CD14-positive monocyte (primary cell): ENCODE measurements around the gene SLC35F3. TPM values are rescaled to one million over a fixed set of nuclear protein-coding genes. Genes with fewer than 3 reads are reported as not detected.
"Not testable (repeated sequence)": the region's sequence is repeated elsewhere in the genome, so short reads cannot be mapped to it uniquely, and the experiment has no call there.

Experiments used
- DNase-seq, 3 donors: peaks; one replicate each; pipeline ENCODE4 v3.0.0-alpha.2; 2011 to 2022
- H2AFZ ChIP-seq: 2 replicates; pipeline ENCODE4 v1.6.0; 2012; ENCODE audit warnings: mild to moderate bottlenecking, low read depth, low read length, inconsistent platforms; ENCODE audit not compliant: insufficient read depth, poor library complexity, severe bottlenecking
- H3K27ac ChIP-seq, 2 donors: 1 replicate in 1 of 2; 2 replicates in 1 of 2; pipeline ENCODE4 v1.5.1; 2012 to 2013; ENCODE audit warnings: low read length in 2 of 2, control low read depth in 1 of 2, inconsistent platforms in 1 of 2, low read depth in 1 of 2, mild to moderate bottlenecking in 1 of 2
- H3K27me3 ChIP-seq, 2 donors: one replicate each; pipeline versions ENCODE4 v1.6.0 to v1.6.1; 2011 to 2013; ENCODE audit warnings: low read length in 2 of 2; ENCODE audit not compliant: control insufficient read depth in 2 of 2, insufficient read depth in 2 of 2
- H3K36me3 ChIP-seq, 2 donors: replicated peaks in 1 of 2; 1 replicate in 1 of 2; 2 replicates in 1 of 2; pipeline versions ENCODE4 v1.5.1 to v1.6.1; 2012 to 2013; ENCODE audit warnings: low read length in 2 of 2, control low read depth in 1 of 2, inconsistent platforms in 1 of 2, mild to moderate bottlenecking in 1 of 2; ENCODE audit not compliant: insufficient read depth in 2 of 2, control insufficient read depth in 1 of 2
- H3K4me1 ChIP-seq, 2 donors: 1 replicate in 1 of 2; 2 replicates in 1 of 2; pipeline versions ENCODE4 v1.5.1 to v1.6.1; 2012 to 2013; ENCODE audit warnings: low read length in 2 of 2, control low read depth in 1 of 2, inconsistent platforms in 1 of 2, mild to moderate bottlenecking in 1 of 2, moderate library complexity in 1 of 2; ENCODE audit not compliant: insufficient read depth in 2 of 2, control insufficient read depth in 1 of 2
- H3K4me2 ChIP-seq: replicated peaks from 2 replicates; pipeline ENCODE3; 2012; ENCODE audit warnings: low read length, moderate library complexity, mild to moderate bottlenecking; ENCODE audit not compliant: poor library complexity, severe bottlenecking; ENCODE audit errors: extremely low read depth
- H3K4me3 ChIP-seq, 3 experiments: fragments of 200-600 bp in 1 of 3; sonication (generic) in 1 of 3; replicated peaks in 1 of 3; 1 replicate in 2 of 3; 2 replicates in 1 of 3; pipeline ENCODE4 v1.5.1; 2011 to 2013; ENCODE audit warnings: low read length in 3 of 3, mild to moderate bottlenecking in 3 of 3, control low read depth in 2 of 3, low read depth in 2 of 3, inconsistent platforms in 1 of 3, moderate library complexity in 1 of 3
- H3K79me2 ChIP-seq: 2 replicates; pipeline ENCODE4 v1.6.0; 2012; ENCODE audit warnings: mild to moderate bottlenecking, control low read depth, inconsistent platforms, low read length, moderate library complexity; ENCODE audit not compliant: insufficient read depth
- H3K9ac ChIP-seq: 2 replicates; pipeline ENCODE4 v1.6.0; 2017; ENCODE audit warnings: low read length, mild to moderate bottlenecking; ENCODE audit not compliant: insufficient read depth, poor library complexity, severe bottlenecking
- H3K9me3 ChIP-seq, 2 donors: replicated peaks in 1 of 2; 1 replicate in 1 of 2; 2 replicates in 1 of 2; pipeline versions ENCODE4 v1.5.1 to v1.6.1; 2012 to 2013; ENCODE audit warnings: low read length in 2 of 2, control low read depth in 1 of 2; ENCODE audit not compliant: control insufficient read depth in 1 of 2, insufficient read depth in 1 of 2
- H4K20me1 ChIP-seq: 2 replicates; pipeline ENCODE4 v1.6.0; 2012; ENCODE audit warnings: mild to moderate bottlenecking, low read length, control low read depth, moderate library complexity; ENCODE audit not compliant: insufficient read depth
- H3K27ac Mint-ChIP-seq, 7 donors: one replicate each; pipeline ENCODE4 v1.8.0; 2020; ENCODE audit warnings: mild to moderate bottlenecking in 7 of 7, mixed read lengths in 7 of 7, moderate library complexity in 6 of 7, inconsistent platforms in 2 of 7
- H3K27me3 Mint-ChIP-seq, 3 donors: one replicate each; pipeline ENCODE4 v1.8.0; 2021 to 2022; ENCODE audit warnings: low read depth in 3 of 3, mild to moderate bottlenecking in 3 of 3, mixed read lengths in 3 of 3, moderate library complexity in 3 of 3, inconsistent platforms in 1 of 3
- H3K36me3 Mint-ChIP-seq, 2 donors: one replicate each; pipeline ENCODE4 v1.8.0; 2020; ENCODE audit warnings: mixed read lengths in 2 of 2, inconsistent platforms in 1 of 2, mild to moderate bottlenecking in 1 of 2
- H3K4me1 Mint-ChIP-seq: one replicate; pipeline ENCODE4 v1.8.0; 2020; ENCODE audit warnings: mild to moderate bottlenecking, mixed read lengths
- H3K4me3 Mint-ChIP-seq, 2 donors: one replicate each; pipeline ENCODE4 v1.8.0; 2020; ENCODE audit warnings: mild to moderate bottlenecking in 2 of 2, mixed read lengths in 2 of 2, moderate library complexity in 1 of 2
- H3K9me3 Mint-ChIP-seq, 7 donors: one replicate each; pipeline ENCODE4 v1.8.0; 2020 to 2022; ENCODE audit warnings: mixed read lengths in 7 of 7, mild to moderate bottlenecking in 6 of 7, moderate library complexity in 6 of 7, inconsistent platforms in 2 of 7
- WGBS: methylation state at CpG from one replicate; pipeline ENCODE4 v1.1.5; 2013; ENCODE audit warnings: missing lambda C conversion rate; ENCODE audit not compliant: insufficient coverage; 5-methylcytosine and 5-hydroxymethylcytosine counted together
- intact Hi-C, 2 donors: fragments of 100-400 bp; cut with micrococcal nuclease; formaldehyde crosslinking; loops; one replicate each; pipeline versions ENCODE4 v1.15.0 to v1.15.1; 2023
- polyA plus RNA-seq, 3 donors: library from polyadenylated mRNA; depleted of rRNA in 1 of 3; unstranded in 2 of 3; stranded (reverse) in 1 of 3; fragments of 300-500 nt in 2 of 3; fragments of >200 nt in 1 of 3; fragmentation: Illumina TruSeq in 2 of 3; gene quantifications; 1 replicate in 2 of 3; 2 replicates in 1 of 3; pipeline ENCODE4 v1.2.3, GENCODE V29; 2012 to 2021
- TF ChIP-seq, protein P1 (sequence below): fragments of 200-600 bp; IDR thresholded peaks from one replicate; pipeline ENCODE4 v1.8.0; 2022; ENCODE audit warnings: antibody characterized with exemption, mild to moderate bottlenecking

The SLC35F3 gene
- polyA plus RNA-seq, 3 donors: 0.17 to 0.78 TPM; not detected in 1

DNA sequence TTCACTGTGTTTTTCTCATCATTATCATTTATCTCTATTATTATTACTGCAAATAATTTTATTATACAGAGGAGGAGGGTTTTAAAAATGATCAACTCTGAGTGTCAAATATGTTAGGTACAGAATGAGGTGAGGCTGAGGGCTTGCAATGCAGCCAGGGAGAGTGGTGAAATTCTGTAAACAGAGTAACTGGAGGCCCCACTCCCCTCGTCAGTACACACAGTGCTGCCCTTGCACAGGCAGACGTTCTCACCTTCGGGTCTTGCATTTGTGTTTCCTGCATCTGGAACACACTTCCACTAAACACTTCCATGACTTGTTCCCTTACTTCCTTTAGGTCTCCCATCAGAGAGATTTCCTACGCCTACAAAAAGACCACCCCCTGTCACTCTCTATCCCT, 444.5 kb downstream of the SLC35F3 start:
- Histone ChIP-seq H3K79me2 (no peaks in the 10 kb centered on the region), H3K9me3 (no peaks in the 10 kb centered on the region), H3K4me2 (no peak overlapping the region), H3K27ac (no peak overlapping the region), H2AFZ (no peak overlapping the region), H3K27me3 (peaks cover 0 to 2% of the 10 kb centered on the region in 2 donors), H3K9ac (no peak overlapping the region), H4K20me1 (no peaks in the 10 kb centered on the region), H3K4me3 (no peak overlapping the region), H3K4me1 (no peaks in the 10 kb centered on the region), H3K36me3 (no peaks in the 10 kb centered on the region)
- H3K27me3 Mint-ChIP-seq: peaks cover 1 to 5% (median 2%) of the 10 kb centered on the region in 3 donors
- H3K9me3 Mint-ChIP-seq: peaks cover 0 to 4% (median 0%) of the 10 kb centered on the region in 7 donors
- TF ChIP-seq, protein P1, sequence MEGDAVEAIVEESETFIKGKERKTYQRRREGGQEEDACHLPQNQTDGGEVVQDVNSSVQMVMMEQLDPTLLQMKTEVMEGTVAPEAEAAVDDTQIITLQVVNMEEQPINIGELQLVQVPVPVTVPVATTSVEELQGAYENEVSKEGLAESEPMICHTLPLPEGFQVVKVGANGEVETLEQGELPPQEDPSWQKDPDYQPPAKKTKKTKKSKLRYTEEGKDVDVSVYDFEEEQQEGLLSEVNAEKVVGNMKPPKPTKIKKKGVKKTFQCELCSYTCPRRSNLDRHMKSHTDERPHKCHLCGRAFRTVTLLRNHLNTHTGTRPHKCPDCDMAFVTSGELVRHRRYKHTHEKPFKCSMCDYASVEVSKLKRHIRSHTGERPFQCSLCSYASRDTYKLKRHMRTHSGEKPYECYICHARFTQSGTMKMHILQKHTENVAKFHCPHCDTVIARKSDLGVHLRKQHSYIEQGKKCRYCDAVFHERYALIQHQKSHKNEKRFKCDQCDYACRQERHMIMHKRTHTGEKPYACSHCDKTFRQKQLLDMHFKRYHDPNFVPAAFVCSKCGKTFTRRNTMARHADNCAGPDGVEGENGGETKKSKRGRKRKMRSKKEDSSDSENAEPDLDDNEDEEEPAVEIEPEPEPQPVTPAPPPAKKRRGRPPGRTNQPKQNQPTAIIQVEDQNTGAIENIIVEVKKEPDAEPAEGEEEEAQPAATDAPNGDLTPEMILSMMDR: no peak
- no peak for DNase-seq
- WGBS: 92% methylated on average over 3 of the region's 4 CpGs
- no peaks in the 10 kb centered on the region for H3K36me3 Mint-ChIP-seq
- intact Hi-C loops: no loop called here
- no peaks in the 10 kb centered on the region for H3K4me1 Mint-ChIP-seq
- no peak overlapping the region for H3K4me3 Mint-ChIP-seq
- H3K27ac Mint-ChIP-seq: no peak overlapping the region

DNA sequence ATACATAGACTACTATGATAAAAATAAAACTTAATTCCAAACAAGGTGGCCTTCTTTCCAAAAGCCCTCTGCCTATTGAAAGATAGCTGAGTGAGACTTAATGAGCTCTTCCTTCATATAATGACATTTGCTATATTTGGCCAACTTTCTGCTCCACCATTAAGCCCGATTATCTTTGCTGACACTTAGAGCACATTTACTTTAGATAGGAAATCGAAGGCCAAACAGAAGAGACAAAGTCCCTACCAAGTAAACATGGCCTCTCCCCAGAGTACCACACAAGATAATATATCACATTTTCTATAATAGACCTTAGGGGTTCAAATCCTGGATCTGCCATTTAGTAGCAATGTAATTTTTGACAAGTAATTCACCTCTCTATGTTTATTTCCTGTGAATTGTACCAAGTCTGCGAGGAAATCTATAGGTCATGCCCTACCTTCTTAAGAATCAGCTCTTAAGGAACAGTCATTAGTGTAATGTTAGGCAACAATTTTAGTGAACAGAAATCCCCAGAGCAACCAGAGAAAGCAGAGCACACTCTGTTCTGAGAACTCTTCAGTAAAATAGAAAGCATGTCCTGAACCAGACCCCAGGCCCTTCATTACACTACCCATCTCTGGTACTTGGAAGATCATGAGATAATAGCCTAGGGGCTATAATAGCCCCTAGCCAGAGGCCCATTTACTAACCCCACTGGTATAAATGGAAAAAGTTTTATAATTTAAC, 451.5 kb downstream of the SLC35F3 start:
- Mint-ChIP-seq H3K36me3 (no peaks in the 10 kb centered on the region), H3K27me3 (peaks cover 0 to 6% (median 1%) of the 10 kb centered on the region in 3 donors), H3K9me3 (peaks cover 0 to 4% (median 0%) of the 10 kb centered on the region in 7 donors), H3K4me1 (no peaks in the 10 kb centered on the region), H3K4me3 (no peak overlapping the region), H3K27ac (no peak overlapping the region)
- 100% methylated on average over 2 of the region's 3 CpGs for WGBS
- H3K9ac ChIP-seq: no peak overlapping the region
- no peak overlapping the region for H3K4me2 ChIP-seq
- TF ChIP-seq, protein P1: no peak
- H3K27me3 ChIP-seq: peaks cover 0 to 2% of the 10 kb centered on the region in 2 donors
- no peak for DNase-seq
- no peaks in the 10 kb centered on the region for H3K9me3 ChIP-seq
- intact Hi-C loops: no loop called here
- no peaks in the 10 kb centered on the region for H3K36me3 ChIP-seq
- H2AFZ ChIP-seq: peak overlapping the region; percentile 24
- H3K27ac ChIP-seq: no peak overlapping the region
- H3K4me1 ChIP-seq: no peaks in the 10 kb centered on the region
- no peaks in the 10 kb centered on the region for H4K20me1 ChIP-seq
- H3K4me3 ChIP-seq: no peak overlapping the region
- no peaks in the 10 kb centered on the region for H3K79me2 ChIP-seq

DNA sequence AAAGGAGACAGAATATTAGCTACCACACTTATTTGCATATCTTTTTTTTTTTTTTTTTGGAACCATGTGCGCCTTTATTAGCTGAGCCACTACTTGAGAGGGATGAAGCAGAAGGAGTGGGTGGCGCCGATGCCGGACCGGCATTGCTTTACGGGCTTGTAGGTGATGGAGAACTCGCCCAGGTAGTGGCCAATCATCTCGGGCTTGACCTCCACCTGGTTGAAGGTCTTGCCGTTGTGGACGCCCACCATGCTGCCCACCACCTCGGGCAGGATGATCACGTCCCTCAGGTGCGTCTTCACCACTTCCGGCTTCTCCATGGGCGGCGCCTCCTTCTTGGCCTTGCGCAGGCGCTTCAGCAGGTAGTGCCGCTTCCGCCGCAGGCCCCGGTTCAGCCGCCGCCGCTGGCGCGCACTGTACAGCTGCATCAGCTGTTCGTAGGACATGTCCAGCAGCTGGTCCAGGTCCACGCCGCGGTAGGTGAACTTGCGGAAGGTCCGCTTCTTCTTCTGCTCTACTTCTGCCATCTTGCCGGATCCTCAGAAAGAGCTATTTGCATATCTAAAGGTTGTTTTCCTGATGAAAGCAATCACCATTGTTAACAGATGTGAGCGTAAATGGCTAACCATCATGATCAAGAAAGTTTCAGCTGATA, 452.3 kb downstream of the SLC35F3 start:
- H3K79me2 ChIP-seq, H3K9ac ChIP-seq, intact Hi-C loops, H3K36me3 Mint-ChIP-seq, DNase-seq, H3K27me3 Mint-ChIP-seq, H3K4me1 ChIP-seq, H3K9me3 Mint-ChIP-seq, H3K36me3 ChIP-seq, H4K20me1 ChIP-seq, H3K27ac ChIP-seq, H3K4me1 Mint-ChIP-seq, H3K27ac Mint-ChIP-seq, H3K9me3 ChIP-seq, H3K27me3 ChIP-seq: not testable (repeated sequence)
- peak overlapping the region; percentile 69 to 81 for H3K4me3 Mint-ChIP-seq
- WGBS: 67% methylated on average over 33 of the region's 35 CpGs
- peak overlapping the region; percentile 24 for H2AFZ ChIP-seq
- H3K4me2 ChIP-seq: peak overlapping the region; percentile 37
- H3K4me3 ChIP-seq: peak overlapping the region in 2 of 3 experiments; percentile 24 to 44
